AG20443 (cell line): ENCODE measurements around the gene PPAN.

Source experiments
- DNase-seq: peaks from one replicate; pipeline ENCODE4 v3.0.0; 2012; ENCODE audit warnings: low spot score, mixed read lengths

PPAN gene

DNA sequence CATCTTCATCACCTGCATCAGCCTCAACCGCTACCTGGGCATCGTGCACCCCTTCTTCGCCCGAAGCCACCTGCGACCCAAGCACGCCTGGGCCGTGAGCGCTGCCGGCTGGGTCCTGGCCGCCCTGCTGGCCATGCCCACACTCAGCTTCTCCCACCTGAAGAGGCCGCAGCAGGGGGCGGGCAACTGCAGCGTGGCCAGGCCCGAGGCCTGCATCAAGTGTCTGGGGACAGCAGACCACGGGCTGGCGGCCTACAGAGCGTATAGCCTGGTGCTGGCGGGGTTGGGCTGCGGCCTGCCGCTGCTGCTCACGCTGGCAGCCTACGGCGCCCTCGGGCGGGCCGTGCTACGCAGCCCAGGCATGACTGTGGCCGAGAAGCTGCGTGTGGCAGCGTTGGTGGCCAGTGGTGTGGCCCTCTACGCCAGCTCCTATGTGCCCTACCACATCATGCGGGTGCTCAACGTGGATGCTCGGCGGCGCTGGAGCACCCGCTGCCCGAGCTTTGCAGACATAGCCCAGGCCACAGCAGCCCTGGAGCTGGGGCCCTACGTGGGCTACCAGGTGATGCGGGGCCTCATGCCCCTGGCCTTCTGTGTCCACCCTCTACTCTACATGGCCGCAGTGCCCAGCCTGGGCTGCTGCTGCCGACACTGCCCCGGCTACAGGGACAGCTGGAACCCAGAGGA, 7.9 kb downstream of the PPAN start:
- no peak for DNase-seq

DNA sequence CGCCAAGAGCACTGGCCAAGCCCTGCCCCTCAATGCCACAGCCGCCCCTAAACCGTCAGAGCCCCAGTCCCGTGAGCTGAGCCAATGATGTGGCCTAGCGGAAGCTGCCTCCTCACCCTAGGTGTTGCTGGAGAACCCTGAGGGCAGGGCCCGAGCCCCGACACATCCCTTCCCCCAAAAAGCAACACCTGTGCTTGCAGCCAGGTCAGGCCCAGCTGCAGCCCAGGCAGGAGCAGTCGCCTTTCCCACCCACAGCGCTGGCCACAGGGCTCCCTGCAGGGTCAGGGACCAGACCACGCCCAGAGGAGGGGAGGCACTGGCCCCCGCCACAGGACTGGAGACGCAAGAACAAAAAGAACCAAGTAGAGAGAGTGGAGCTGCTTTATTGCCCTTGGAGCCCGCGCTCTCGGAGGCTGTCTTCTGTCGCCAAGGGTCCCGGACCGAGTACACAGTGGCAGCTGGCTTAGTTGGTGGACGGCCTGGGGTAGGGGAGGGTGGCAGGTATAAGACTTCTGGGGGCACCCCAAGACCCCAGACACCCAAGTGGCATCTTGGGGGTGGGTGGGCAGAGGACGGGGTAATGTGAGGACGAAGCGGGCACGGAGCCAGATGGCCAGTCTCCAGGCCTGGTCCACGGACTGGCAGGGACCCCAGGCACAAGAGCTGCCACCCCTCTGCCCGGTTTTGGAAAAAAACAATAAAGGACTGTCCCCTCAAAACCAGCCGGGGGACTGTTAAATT, 8.7 kb downstream of the PPAN start:
- DNase-seq, result no peak

DNA sequence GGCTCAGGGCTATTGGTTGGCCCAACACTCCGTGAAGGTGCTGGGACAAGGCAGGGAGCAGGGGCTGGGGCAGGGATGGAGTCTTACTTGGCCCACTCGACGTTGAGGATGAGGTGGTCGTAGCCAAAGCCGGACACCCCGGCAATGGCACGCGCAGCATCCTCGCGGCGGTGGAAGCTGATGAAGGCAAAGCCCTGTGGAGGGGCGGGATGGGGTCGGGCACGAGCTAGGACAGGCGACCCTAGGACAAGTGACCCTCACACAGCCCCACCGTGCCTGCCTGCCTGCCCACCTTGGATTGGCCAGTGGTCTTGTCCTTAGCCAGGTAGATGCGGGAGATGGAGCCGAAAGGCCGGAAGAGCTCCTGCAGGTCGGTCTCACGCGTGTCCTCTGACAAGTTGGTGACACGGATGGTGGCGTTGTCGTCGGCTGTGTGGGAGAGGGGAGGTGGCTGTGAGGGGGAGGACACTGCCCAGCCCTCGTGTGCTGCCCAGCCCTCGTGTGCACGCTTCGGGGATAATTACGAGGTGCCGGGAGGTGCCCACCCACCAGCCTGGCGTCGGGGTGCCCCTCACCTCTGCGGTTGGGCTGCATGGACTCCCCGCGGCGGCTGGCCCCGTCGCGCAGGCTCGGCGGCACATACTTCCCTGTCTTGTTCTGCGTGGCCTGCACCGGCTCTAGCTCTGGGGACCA, 9.4 kb downstream of the PPAN start:
- DNase-seq, result no peak

DNA sequence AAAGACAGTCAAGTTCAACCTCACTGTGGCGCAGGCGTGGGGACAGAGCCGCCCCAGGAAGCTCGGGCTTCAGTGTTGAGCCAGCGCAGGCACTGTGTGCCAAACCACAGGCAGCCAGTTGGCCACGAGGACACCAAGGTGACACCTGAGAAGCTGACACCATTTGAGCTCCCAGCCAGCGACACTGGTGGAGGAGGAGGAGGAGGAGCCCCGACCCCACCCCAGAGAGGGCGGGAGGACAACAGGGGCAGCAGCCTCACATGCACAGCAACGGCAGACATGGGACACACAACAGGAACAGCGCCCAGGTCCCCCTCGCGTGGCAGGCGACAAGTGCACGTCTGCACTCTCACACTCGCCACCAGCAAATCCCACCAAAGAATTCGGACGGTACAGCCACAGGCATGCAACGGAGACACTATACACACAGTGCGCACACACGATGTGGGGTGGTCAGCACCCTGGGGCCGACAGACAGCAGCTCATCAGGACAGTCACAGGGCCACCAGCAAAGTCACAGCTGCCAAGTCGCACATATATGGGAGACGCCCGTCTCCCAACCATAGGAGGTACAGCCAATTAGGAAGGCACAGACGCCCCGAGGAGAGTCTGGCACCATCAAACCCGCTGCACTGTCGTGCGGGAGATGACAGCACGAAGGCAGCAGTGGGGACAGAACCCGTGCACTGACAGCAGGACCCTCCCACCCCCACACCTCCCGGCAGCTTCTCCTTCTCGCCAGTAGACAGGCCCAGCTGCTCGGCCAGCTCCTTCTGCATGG, 10.1 kb downstream of the PPAN start:
- no peak for DNase-seq

DNA sequence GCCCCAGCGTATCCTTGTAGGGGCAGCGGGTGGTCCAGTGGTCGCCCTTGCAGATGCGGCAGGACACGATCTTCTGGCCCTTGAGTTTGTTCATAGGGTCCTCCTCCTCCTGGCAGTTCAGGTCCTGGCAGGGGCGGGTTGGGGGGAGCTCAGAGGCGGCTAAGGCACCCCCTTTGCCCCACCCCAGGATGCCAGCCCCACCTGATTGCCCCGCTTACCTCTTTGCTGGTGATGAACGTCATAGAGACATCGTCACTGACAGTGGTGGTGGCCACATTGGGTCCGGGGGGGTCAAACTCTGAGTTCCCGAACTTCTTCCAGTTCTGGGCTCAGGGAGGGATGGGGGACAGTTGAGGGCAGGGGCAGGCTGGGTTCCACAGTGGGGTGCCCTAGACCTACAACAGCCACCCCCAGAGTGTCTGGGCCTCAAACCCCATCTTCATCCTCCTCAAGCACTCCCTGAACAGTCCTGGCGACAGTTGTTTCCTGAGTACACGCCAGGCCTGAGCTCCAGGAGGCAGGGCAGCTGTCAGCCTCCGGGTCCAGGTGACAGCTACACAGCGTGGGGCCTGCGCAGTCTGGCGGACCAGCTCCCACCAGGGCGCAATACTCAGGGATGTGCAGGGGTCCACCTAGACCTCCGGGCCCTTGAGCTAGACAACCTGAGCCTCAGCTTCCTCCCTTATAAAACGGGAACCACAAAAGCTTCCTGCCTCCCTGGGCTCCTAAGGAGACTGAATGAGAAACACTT, 10.9 kb downstream of the PPAN start:
- no peak for DNase-seq

DNA sequence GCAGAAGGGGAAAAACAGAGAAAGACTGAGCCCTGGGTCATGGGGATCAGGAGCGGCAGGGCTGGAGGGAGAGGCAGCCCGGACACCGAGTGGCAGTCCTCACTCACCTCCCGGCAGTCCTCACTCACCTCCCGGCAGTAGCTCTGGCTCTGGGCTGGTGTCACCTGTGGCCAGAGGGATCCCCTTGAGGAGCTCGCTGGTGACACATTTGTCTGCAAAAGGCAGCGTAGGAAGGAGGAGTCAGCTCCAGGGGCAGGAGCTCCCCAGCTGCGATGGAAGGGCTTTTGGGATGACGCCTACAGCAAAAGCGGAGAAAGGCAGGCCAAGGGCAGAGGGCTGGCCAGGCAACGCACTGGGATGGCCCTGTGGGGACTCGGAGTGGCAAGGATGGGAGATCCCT, 12.8 kb downstream of the PPAN start:
- peak; percentile 10 for DNase-seq

DNA sequence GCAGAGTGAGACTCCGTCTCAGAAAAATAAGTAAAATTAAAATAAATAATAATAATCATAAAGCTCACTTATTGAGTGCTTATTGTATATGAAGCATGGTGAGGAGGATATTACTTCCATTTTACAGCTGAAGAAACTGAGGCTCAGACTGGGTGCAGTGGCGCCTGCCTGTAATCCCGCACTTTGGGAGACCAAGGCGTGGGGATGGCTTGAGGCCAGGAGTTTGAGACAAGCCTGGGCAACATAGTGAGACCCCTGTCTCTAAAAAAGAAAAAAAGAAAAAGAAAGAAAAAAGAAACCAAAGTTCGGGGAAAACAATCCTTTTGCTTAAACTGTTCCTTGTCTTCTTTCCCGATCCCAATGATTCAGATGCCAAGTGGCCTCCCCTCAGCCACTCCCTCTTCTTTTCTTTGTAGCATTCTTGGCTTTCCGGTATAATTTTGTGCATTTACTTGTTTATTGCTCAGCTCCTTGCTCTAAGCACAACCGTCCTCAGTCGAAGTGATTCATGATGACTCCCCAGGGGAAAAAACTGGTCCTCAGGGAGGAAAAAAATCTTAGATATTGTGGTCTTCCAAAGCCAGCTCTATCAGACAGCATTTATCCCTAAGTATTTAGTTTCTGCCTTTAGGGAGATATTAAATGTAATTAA, 14.5 kb downstream of the PPAN start:
- DNase-seq, result peak; percentile 75

DNA sequence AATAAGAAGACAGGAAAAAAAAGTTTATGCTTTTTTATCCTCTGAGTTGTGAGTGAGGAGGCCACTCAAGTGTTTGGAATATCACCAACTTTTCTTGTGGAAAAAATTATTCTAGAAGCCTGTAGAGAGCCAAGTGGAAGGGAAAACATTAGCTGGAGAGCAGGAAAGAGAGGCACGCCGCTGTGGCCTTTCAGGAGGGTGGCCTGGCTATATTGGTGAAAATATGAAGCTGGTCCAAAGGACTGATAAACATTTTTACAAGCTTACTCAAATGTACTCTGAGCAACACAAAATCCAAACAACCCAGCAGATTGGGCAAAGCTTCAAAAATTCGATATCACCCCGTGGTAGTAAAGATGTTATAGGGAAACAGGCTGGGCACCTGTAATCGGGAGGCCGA, 15.9 kb downstream of the PPAN start:
- DNase-seq, result peak; percentile 54

DNA sequence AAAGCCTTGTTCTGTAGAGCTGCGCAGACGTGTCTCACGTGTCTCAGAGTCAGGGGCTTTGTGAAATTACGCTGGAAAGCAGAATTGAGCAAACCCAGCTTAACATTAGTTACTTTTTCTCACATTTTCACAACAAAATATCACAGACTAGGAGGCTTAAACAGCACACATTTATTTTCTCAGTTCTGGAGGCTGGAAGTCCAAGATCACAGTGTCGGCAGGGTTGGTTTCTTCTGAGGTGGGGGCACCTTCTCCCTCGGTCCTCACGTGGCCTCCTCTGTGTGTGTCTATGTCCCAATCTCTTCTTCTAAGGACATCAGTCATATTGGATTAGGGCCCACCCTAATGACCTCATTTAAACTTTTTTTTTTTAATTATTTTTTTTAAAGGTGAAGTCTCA, 18.3 kb downstream of the PPAN start:
- DNase-seq, result no peak

DNA sequence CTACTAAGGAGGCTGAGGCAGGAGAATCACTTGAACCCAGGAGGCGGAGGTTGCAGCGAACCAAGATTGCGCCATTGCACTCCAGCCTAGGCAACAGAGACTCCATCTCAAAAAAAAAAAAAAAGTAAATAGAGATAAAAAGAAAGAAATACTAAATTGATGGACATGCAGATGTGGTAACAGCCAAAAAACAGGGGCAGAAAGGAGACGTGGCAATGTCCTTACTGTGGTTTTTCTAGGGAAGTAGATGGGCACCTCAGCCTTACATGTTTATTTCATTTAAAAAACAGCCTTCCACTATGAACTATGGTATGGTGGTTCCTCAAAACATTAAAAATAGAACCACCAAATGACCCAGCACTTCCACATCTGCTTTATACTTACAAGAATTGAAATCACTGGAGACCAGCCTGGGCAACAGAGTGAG, 20.1 kb downstream of the PPAN start:
- DNase-seq, result no peak

DNA sequence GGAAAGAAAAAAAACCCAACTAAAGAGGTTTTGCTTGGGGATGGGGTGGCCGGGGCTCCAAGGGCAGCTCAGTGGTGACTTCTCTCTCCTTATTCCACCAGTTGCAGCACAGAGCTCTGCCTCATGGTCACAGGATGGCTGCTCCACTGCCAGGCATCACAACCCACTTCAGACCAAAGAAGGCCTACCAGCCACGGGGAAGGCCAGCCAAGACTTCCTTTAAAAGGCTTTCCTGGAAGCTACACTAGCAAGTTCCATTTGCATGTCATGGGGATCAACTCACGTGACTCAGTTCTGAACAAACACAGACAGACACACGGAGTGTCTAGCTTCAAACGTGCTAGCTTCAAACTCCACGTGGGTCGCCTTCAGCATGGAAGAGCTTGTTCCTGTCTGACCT, 26.7 kb downstream of the PPAN start:
- no peak for DNase-seq

DNA sequence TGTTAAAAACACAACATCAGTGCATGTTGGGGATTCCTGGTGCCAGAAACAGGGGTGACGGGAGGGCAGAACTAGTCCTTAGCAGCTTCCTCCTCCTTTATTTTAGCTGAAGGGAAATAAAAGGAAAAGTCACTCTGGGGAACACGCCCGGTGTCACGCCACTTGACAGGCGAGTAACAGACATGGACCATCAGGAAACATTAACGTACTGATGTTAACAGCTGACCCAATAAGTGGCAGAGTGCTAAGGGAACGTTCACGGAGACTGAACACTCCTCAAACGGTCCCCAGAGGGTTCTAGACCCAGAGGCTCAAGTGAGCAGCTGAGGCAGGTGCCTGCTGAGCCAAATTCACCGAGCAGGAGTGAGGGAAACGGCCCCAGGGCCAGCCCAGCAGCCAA, 27.4 kb downstream of the PPAN start:
- DNase-seq, result no peak

DNA sequence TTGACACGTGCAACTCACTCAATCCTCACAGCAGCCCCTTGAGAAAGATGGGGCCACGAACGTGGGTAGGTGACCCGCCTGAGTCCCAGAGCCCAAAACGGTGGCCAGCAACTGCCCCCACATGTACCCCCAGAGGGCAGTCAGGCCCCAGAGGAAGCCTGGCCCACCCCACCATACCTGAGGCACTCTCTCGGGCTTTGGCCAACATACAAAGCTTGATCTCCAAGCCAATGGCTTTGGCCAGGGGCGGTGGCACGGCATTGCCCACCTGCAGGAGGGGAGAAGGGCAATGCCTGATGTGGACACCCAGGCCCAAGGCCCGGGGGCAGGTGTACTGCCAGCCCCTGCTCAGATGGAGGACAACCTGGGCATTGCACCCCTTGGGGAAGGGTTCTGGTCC, 27.9 kb downstream of the PPAN start:
- no peak for DNase-seq

DNA sequence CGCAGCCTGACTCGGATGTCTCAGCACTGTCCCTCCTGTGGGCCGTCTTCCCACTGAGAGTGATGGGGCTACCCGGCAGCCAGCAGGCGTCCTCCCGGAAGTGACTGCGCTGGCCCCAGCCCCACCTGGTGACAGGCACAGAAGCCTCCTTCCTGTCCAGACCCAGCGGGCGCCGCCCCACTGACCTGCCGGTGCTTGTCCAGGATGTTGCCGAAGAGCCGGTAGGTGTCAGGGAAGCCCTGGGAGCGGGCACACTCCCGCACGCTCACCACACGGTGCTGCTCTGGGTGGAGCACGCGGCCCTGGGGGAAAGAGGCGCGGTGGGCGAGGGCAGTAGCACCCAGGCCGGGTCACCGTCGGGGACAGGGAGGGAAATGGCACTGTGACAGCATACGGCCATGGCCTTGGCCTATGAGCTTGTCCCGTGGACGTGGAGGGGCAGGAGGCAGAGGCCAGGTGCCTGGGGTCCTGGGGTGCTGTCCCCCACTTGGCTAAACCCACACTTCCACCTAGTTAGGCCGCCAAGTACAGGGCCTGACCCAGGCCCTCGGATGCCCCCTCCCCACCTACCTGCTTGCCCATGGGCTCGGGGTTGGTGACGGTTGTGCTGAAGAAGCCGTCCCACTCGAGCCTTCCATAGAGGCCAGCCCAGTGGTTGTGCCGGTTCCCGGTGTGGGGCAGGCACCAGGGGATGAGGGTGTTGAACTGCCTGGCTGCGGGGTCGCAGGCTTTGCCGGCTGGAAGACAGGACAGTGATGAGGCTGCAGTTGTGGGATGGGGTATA, 29.6 kb downstream of the PPAN start:
- no peak for DNase-seq

DNA sequence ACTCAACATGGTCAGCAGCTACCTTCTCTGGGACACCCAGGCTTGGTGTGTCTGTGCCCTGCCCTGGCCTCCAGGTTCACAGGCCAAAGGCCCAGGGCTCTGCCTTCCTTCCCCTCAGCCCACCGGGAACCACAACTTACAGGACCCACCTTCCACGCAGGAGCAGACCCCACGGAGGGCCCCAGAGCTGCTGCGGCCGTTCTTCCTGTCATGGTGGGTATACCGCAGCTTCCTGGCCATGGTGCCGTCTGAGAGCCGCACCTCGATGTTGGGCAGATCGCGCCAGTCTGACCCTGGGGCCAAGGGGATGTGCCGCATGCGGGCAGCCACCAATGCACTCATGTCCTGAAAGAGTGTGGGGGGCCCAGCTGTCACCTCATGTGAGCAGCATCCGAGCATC, 30.8 kb downstream of the PPAN start:
- DNase-seq, result no peak

DNA sequence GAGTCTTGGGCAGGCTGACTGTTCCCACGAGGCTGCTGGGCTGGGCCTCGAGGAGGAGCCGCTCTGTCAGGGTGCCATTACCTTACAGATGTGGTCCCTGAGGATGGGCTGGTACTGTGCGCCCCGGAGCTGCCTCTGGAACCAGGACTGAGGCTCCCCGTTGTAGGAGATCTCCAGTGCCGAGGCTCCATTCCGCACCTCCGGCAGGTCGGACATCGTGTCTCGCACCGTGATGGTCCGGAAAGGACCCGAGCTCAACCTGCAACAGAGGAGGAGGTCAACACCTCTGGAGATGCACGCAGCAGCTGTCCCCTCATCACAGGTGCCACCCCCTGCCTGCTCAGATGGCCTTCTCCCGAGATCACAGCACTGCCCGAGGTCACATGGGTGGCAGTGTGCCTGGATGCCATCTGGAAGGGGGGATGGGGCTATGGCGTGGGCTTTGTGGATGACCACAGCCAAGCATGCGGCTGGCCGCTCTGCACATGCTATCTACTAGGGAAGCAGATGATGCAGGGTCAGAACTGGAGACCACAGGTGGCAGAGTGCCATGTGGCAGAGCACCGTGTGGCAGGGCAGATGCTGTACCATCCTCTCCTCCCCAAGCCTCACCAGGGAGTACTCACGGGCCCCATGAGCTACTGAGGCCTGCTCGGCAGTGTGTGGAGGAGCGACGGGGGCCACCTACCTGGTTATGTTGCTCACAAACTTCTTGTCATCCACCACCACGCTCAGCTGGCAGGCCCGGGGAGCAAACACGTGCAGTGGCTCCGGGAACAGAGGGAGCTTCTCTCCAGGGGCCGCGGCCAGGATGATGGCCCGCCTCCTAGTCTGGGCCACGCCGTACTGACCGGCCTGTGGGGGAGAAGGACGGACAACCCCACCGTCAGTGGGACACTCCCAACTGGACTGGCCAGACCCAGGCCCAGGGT, 31.9 kb downstream of the PPAN start:
- no peak for DNase-seq

DNA sequence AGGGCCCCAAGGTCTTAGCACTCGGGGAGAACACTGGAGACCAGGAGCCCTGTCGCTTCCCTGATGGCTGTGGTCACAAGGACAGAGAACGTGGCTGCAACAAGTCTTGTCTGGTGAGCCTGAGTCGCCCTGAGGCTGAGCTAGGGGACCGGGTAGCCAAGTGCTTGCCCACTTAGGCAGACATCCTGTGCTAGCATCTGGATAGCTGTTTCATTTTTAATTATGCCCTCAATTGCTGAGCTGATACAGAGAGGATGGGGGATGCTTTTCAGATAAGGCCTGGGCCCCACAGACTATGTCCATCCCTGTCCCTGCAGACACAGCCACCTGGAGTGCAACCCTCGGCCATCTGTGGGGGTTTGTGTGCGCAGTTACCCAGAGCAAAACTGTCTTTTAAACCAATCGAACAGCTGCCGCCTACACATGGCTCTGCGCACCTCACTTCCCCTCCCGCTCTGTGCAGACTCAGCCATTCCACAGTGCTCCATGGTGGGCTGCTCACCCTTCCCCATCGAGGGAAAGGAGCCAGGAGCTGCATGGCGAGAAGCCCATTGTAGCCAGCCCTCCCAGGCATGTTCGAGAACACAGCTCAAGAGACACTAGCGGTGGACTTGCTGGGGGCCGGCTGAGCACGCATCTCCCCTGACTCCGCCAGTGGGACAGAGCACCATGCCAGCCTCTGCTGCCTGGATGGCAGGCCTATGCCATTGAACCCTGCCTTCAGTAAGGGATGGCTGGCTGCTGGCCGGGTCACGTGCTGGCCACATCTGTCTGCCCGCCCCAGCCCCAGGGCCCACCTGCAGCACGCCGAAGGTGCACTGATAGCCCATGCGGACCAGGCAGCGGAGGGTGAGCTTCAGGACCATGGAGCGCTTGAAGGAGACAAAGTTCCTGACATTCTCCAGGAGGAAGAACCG, 33.0 kb downstream of the PPAN start:
- no peak for DNase-seq

DNA sequence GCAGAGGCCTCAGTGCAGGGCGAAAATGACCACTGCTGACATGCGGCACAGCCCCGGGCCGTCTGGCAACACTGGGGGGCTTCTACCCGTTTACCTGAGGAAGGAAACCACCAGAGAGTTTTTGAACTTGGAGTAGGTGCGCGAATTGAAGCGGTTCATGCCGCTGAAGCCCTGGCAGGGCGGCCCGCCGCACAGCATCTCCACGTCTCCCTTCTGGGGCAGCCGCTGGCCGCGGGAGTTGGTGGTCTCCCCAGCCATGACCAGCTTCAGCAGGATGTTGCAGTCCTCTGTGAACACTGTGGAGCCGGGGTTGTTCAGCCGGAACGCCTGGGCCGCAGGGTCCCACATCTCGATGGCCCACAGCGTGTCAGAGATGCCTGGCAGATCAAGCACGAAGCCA, 33.8 kb downstream of the PPAN start:
- no peak for DNase-seq
